GM21367 (cell line): ENCODE results near the gene RSRC1.

Source experiments
- ATAC-seq: cut with Tn5 transposase; IDR thresholded peaks from one replicate; pipeline ENCODE4 v1.9.1; 2021; ENCODE audit not compliant: unreplicated experiment

The RSRC1 gene

DNA sequence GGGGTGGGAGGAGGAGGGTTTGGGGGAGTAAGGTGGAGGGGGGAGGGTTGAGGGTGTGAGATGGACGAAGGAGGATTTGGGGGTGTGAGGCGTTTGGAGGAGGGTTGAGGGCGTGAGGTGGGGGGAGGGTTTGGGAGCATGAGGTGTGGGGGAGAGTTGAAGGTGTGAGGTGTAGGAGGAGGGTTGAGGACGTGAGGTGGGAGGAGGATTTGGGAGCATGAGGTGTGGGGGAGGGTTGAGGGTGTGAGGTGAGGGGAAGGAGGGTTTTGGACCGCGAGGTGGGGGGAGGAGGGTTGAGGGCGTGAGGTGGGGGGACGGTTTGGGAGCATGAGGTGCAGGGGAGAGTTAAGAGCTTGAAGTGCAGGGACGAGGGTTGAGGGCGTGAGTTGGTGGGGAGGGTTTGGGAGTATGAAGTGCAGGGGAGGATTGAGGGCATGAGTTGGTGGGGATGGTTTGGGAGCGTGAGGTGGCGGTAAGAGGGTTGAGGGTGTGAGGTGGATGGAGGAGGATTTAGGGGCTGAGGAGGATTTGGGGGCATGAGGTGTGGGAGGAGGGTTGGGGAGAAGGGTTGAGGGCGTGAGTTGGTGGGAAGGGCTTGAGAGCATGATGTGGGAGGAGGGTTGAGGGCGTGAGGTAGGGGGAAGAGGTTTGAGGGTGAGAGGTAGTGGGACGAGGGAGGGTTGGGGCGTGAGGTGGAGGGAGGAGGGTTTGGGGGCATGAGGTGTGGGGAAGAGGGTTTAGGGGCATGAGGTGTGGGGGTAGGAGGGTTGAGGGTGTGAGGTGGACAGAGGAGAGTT, 462.3 kb downstream of the RSRC1 start:
- no peak for ATAC-seq

DNA sequence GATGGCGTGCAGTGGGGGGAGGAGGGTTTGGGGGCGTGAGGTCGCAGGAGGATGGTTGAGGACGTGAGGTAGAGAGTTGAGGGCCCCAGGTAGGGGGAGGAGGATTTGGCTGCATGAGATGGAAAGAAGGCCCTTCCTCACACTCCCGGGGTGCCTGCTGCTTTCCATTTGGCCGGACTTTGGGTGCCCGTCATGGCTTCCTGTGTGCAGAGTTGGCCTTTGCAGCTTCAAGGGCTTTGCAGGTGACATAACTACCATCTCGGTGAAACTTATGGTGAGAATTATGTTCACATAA, 462.8 kb downstream of the RSRC1 start:
- ATAC-seq = no peak

DNA sequence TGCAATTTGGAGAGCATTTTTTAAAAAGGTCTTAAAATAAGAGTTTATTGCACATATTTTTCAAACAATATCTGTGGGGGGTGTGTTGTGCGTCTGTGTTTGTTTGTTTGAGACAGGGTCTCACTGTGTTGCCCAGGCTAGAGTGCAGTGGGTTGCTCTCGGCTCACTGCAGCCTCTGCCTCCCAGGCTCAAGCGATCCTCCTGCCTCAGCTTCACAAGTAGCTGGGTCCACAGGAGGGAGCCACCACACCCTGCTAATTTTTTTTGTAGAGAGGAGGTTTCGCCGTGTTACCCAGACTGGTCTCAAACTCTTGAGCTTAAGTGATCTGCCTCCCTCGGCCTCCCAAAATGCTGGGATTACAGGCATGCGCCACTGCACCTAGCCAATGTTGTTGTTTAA, 463.8 kb downstream of the RSRC1 start:
- no peak for ATAC-seq

DNA sequence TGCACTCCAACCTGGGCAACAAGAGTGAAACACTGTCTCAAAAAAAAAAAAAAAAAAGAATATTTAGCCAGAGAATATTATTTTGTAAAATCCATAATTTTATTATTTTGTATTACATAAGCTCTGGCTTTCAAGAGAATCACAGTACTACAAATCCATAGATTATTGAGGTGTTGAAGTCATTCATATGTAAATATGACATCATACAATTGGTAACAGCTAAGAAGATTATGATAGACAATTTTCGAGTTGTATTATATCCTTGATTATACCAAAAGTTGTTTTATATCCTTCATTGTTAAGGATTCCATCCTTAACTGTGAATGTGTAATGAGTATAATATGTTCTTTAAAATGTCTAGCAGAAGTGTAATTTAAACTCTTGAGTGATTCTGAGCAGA, 464.8 kb downstream of the RSRC1 start:
- no peak for ATAC-seq

DNA sequence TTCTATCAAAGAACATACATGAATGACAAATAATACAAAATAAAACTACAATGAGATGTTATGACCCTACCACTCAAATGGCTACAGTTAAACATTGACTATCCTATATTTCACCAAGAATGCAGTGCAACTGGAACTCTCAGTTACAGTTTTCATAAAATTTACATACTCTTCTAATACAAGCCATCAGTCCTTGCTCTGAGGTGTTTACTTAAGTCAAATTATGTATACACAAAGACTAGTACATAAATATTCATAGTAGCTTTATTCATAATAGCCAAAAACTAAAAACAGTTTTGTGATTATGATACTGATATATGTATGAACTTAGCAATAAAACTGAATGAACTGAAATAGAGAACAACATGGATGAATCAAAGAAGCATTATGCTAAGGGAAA, 480.3 kb downstream of the RSRC1 start:
- ATAC-seq = no peak
